KMS-11 (cell line): Measurements from ENCODE around the gene AGAP1.

Experiments
- H2AFZ ChIP-seq: fragments of 200-600 bp; sonication (generic); 2 replicates; pipeline ENCODE4 v1.6.1; 2016; ENCODE audit warnings: antibody characterized with exemption, mixed run types, low read depth
- H3K27ac ChIP-seq: fragments of 200-600 bp; sonication (generic); 2 replicates; pipeline ENCODE4 v1.6.1; 2016; ENCODE audit warnings: mild to moderate bottlenecking, mixed run types
- H3K27me3 ChIP-seq: fragments of 200-600 bp; sonication (generic); 2 replicates; pipeline ENCODE4 v1.6.1; 2017; ENCODE audit warnings: mild to moderate bottlenecking, low read depth, mixed run types, moderate library complexity; ENCODE audit not compliant: insufficient read depth
- H3K36me3 ChIP-seq: fragments of 200-600 bp; sonication (generic); 2 replicates; pipeline ENCODE4 v1.6.1; 2017; ENCODE audit warnings: mild to moderate bottlenecking, mixed run types; ENCODE audit not compliant: insufficient read depth
- H3K4me1 ChIP-seq: fragments of 200-600 bp; sonication (generic); 2 replicates; pipeline ENCODE4 v1.6.1; 2016; ENCODE audit warnings: mild to moderate bottlenecking, low read depth, mixed run types; ENCODE audit not compliant: poor library complexity, severe bottlenecking
- H3K4me2 ChIP-seq: fragments of 200-600 bp; sonication (generic); 2 replicates; pipeline ENCODE4 v1.7.0; 2016; ENCODE audit warnings: mild to moderate bottlenecking, mixed run types
- H3K4me3 ChIP-seq: fragments of 200-600 bp; sonication (generic); IDR thresholded peaks from 2 replicates; pipeline ENCODE4 v1.6.1; 2017; ENCODE audit warnings: low read depth, low read length, mixed read lengths; ENCODE audit not compliant: insufficient read depth
- H3K79me2 ChIP-seq: fragments of 200-600 bp; sonication (generic); 2 replicates; pipeline ENCODE4 v1.6.1; 2016; ENCODE audit warnings: low read depth, mixed run types; ENCODE audit not compliant: insufficient read depth
- H3K9ac ChIP-seq: fragments of 200-600 bp; sonication (generic); 2 replicates; pipeline ENCODE4 v1.6.1; 2016; ENCODE audit warnings: mild to moderate bottlenecking, mixed run types
- H4K20me1 ChIP-seq: fragments of 200-600 bp; sonication (generic); 2 replicates; pipeline ENCODE4 v1.6.1; 2016; ENCODE audit warnings: mild to moderate bottlenecking, mixed run types; ENCODE audit not compliant: insufficient read depth
- CTCF ChIP-seq: fragments of 200-600 bp; sonication (generic); conservative IDR thresholded peaks from 2 replicates; pipeline ENCODE4 v1.6.1; 2017; ENCODE audit warnings: low read depth, mild to moderate bottlenecking, antibody characterized with exemption, low read length, moderate library complexity, mixed read lengths

Gene AGAP1

GRCh38 chr2:235934774-235935484, 441.1 kb downstream of the AGAP1 start:
- Histone ChIP-seq H3K27ac (no peak overlapping the region), H3K79me2 (no peaks in the 10 kb centered on the region), H2AFZ (no peak overlapping the region), H3K36me3 (no peaks in the 10 kb centered on the region), H3K4me2 (no peak overlapping the region), H4K20me1 (no peaks in the 10 kb centered on the region), H3K27me3 (no peaks in the 10 kb centered on the region), H3K4me3 (no peak overlapping the region), H3K4me1 (no peaks in the 10 kb centered on the region), H3K9ac (no peak overlapping the region)
- TF ChIP-seq CTCF: no peak

- no peak overlapping the region for H3K4me2 ChIP-seq
- no peaks in the 10 kb centered on the region for H3K36me3 ChIP-seq
- H3K79me2 ChIP-seq: no peaks in the 10 kb centered on the region
- no peak overlapping the region for H3K27ac ChIP-seq
- no peak overlapping the region for H3K9ac ChIP-seq
- no peaks in the 10 kb centered on the region for H4K20me1 ChIP-seq
- H3K27me3 ChIP-seq: no peaks in the 10 kb centered on the region
- H3K4me1 ChIP-seq: no peaks in the 10 kb centered on the region
- no peak overlapping the region for H3K4me3 ChIP-seq
- no peak for TF ChIP-seq CTCF
- H2AFZ ChIP-seq: no peak overlapping the region
These were observed 441.9 kb downstream of the AGAP1 start for GRCh38 chr2:235935773-235936172.

GRCh38 chr2:235936493-235936892, 442.6 kb downstream of the AGAP1 start:
- H3K27me3 ChIP-seq: no peaks in the 10 kb centered on the region
- H3K27ac ChIP-seq: no peak overlapping the region
- H3K79me2 ChIP-seq: no peaks in the 10 kb centered on the region
- no peaks in the 10 kb centered on the region for H3K36me3 ChIP-seq
- no peak overlapping the region for H3K4me3 ChIP-seq
- H3K9ac ChIP-seq: no peak overlapping the region
- H2AFZ ChIP-seq: no peak overlapping the region
- peak; percentile 49; the same call in 1 of the 2 replicates for TF ChIP-seq CTCF
- H3K4me1 ChIP-seq: no peaks in the 10 kb centered on the region
- no peaks in the 10 kb centered on the region for H4K20me1 ChIP-seq
- H3K4me2 ChIP-seq: no peak overlapping the region

- H3K36me3 ChIP-seq: no peaks in the 10 kb centered on the region
These were observed 443.2 kb downstream of the AGAP1 start for GRCh38 chr2:235937087-235937486.

More at GRCh38 chr2:235937087-235937486, 443.2 kb downstream of the AGAP1 start:
- TF ChIP-seq CTCF: no peak
- Histone ChIP-seq H3K4me1 (no peaks in the 10 kb centered on the region), H3K27ac (no peak overlapping the region), H3K9ac (no peak overlapping the region), H3K4me3 (no peak overlapping the region), H3K79me2 (no peaks in the 10 kb centered on the region), H3K4me2 (no peak overlapping the region), H4K20me1 (no peaks in the 10 kb centered on the region), H3K27me3 (no peaks in the 10 kb centered on the region), H2AFZ (no peak overlapping the region)
